Endodermal cell (in vitro differentiated cells): ENCODE data around the gene FOSB. TPM values are rescaled to one million over a fixed set of nuclear protein-coding genes. Genes with fewer than 3 reads are reported as not detected.

Source experiments
- DNase-seq: peaks from one replicate; pipeline ENCODE4 v3.0.0-alpha.2; 2017
- H3K27ac ChIP-seq: 2 replicates; pipeline ENCODE4 v1.5.1; 2013; ENCODE audit warnings: mild to moderate bottlenecking, low read depth, low read length, moderate library complexity
- H3K27me3 ChIP-seq: 2 replicates; pipeline ENCODE4 v1.6.1; 2013; ENCODE audit warnings: mild to moderate bottlenecking, low read length, moderate library complexity; ENCODE audit not compliant: insufficient read depth, control insufficient read depth, poor library complexity, severe bottlenecking
- H3K36me3 ChIP-seq: 2 replicates; pipeline ENCODE4 v1.7.0; 2013; ENCODE audit warnings: mild to moderate bottlenecking, low read length, moderate library complexity; ENCODE audit not compliant: control insufficient read depth, insufficient read depth
- H3K4me1 ChIP-seq: one replicate; pipeline ENCODE4 v1.7.0; 2013; ENCODE audit warnings: low read length; ENCODE audit not compliant: control insufficient read depth, insufficient read depth
- H3K4me3 ChIP-seq: 2 replicates; pipeline ENCODE4 v1.5.1; 2013; ENCODE audit warnings: mild to moderate bottlenecking, low read length, moderate library complexity
- H3K9ac ChIP-seq: 2 replicates; pipeline ENCODE4 v1.6.1; 2013; ENCODE audit warnings: mild to moderate bottlenecking, low read length, moderate library complexity; ENCODE audit not compliant: poor library complexity, severe bottlenecking; ENCODE audit errors: extremely low read depth
- H3K9me3 ChIP-seq: 2 replicates; pipeline ENCODE4 v1.6.1; 2013; ENCODE audit warnings: mild to moderate bottlenecking, low read length, moderate library complexity; ENCODE audit not compliant: control insufficient read depth
- H3K27ac Mint-ChIP-seq: 2 replicates; pipeline ENCODE4 v1.8.0; 2020; ENCODE audit warnings: mixed read lengths
- H3K27me3 Mint-ChIP-seq: 2 replicates; pipeline ENCODE4 v1.8.0; 2021; ENCODE audit warnings: mild to moderate bottlenecking, mixed read lengths; ENCODE audit not compliant: insufficient read depth
- H3K36me3 Mint-ChIP-seq: 2 replicates; pipeline ENCODE4 v1.8.0; 2020; ENCODE audit warnings: low read depth, mixed read lengths
- H3K4me1 Mint-ChIP-seq: 2 replicates; pipeline ENCODE4 v1.8.0; 2020; ENCODE audit warnings: mixed read lengths
- H3K4me3 Mint-ChIP-seq: 2 replicates; pipeline ENCODE4 v1.8.0; 2020; ENCODE audit warnings: mild to moderate bottlenecking, moderate library complexity, mixed read lengths
- H3K9me3 Mint-ChIP-seq: 2 replicates; pipeline ENCODE4 v1.8.0; 2020; ENCODE audit warnings: mild to moderate bottlenecking, mixed read lengths
- WGBS, 2 experiments: methylation state at CpG; one replicate each; pipeline versions ENCODE4 v1.1.5 to v1.1.7; 2013; ENCODE audit warnings: missing lambda C conversion rate in 2 of 2, mixed read lengths in 1 of 2; ENCODE audit not compliant: insufficient coverage in 1 of 2, insufficient read length in 1 of 2; 5-methylcytosine and 5-hydroxymethylcytosine counted together
- total RNA-seq, 2 donors: library from RNA; stranded (reverse); fragmentation: NEBNext Ultra II Directional in 1 of 2; extraction: Animal tissue kit (Norgen Biotek cat#: 25700) in 1 of 2; gene quantifications; 2 replicates in 1 of 2; 3 replicates in 1 of 2; pipeline ENCODE4 v1.2.1, GENCODE V29; 2021
- TF ChIP-seq, protein P1 (sequence below): fragments of 200-600 bp; sonication (generic); conservative IDR thresholded peaks from 2 replicates; pipeline ENCODE4 v1.5.0; 2021; ENCODE audit warnings: antibody characterized with exemption, mild to moderate bottlenecking

The FOSB gene
- total RNA-seq, 2 donors from 2014 or later, result 1.6 to 3.0 TPM

DNA sequence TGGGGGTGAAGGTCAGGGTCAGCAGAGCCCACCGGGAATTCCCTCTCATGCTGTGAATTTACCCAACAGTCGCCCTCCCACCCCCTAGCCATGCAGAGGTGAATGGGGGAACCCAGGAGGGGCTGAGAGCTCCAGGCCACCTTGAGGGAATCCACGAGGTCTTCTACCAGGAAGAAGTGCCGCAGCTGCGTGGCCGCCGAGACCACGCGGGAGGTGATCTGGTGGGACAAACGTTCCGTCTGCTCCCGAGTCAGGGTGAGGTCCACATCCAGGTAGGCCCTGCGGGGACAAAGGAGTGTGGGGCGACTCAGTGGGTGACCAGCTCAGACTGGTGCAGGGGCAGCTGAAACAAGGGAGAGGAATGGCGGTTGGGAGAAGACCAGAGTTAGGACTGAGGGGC, 20.9 kb downstream of the FOSB start:
- peaks cover 7% of the 10 kb centered on the region for H3K4me1 Mint-ChIP-seq
- no peaks in the 10 kb centered on the region for H3K27me3 Mint-ChIP-seq
- no peak for DNase-seq
- H3K9me3 Mint-ChIP-seq, result no peaks in the 10 kb centered on the region
- peaks cover 9% of the 10 kb centered on the region for H3K36me3 Mint-ChIP-seq
- H3K4me3 Mint-ChIP-seq, result no peak overlapping the region
- TF ChIP-seq, protein P1, sequence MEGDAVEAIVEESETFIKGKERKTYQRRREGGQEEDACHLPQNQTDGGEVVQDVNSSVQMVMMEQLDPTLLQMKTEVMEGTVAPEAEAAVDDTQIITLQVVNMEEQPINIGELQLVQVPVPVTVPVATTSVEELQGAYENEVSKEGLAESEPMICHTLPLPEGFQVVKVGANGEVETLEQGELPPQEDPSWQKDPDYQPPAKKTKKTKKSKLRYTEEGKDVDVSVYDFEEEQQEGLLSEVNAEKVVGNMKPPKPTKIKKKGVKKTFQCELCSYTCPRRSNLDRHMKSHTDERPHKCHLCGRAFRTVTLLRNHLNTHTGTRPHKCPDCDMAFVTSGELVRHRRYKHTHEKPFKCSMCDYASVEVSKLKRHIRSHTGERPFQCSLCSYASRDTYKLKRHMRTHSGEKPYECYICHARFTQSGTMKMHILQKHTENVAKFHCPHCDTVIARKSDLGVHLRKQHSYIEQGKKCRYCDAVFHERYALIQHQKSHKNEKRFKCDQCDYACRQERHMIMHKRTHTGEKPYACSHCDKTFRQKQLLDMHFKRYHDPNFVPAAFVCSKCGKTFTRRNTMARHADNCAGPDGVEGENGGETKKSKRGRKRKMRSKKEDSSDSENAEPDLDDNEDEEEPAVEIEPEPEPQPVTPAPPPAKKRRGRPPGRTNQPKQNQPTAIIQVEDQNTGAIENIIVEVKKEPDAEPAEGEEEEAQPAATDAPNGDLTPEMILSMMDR, result no peak
- H3K4me1 ChIP-seq, result no peaks in the 10 kb centered on the region
- H3K36me3 ChIP-seq, result peaks cover 8% of the 10 kb centered on the region
- 91% methylated on average over 14 to 15 of the region's 15 CpGs for WGBS, 2 experiments
- H3K27me3 ChIP-seq, result no peaks in the 10 kb centered on the region
- no peak overlapping the region for H3K4me3 ChIP-seq
- no peak overlapping the region for H3K27ac ChIP-seq
- H3K9me3 ChIP-seq, result no peaks in the 10 kb centered on the region
- no peak overlapping the region for H3K9ac ChIP-seq
- H3K27ac Mint-ChIP-seq, result no peak overlapping the region

DNA sequence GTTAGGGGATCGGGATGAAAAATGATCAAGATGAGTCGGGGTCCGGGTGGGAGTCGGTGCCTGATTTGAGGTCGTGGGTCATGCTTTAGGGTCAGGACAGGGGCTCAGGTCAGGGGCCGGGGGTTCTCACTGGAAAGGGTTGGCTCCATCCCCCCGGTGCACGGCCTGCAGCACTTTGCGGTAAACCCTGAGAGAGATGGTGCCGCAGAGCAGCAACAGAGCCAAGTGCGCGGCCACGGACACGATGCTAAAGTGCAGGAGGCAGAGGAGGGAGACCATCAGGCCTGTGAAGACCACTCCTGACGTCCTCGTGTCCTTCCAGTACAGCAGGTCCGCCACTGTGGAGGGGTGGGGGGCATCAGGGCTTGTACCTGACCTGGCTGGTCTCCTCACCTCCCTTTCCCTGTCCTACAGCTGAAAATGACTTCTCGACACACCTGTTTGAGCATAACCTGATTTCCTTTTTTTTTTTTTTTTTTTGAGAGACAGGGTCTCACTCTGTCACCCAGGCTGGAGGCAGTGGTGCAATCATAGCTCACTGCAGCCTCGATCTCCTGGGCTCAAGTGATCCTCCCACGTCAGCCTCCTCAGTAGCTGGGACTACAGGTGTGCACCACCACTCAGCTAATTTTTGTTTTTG, 21.5 kb downstream of the FOSB start:
- Histone ChIP-seq H3K27ac (no peak overlapping the region), H3K9ac (no peak overlapping the region), H3K9me3 (no peaks in the 10 kb centered on the region), H3K4me1 (no peaks in the 10 kb centered on the region), H3K36me3 (peaks cover 12% of the 10 kb centered on the region), H3K27me3 (no peaks in the 10 kb centered on the region), H3K4me3 (no peak overlapping the region)
- Mint-ChIP-seq H3K4me3 (no peak overlapping the region), H3K27me3 (no peaks in the 10 kb centered on the region), H3K36me3 (peaks cover 15% of the 10 kb centered on the region), H3K9me3 (no peaks in the 10 kb centered on the region), H3K4me1 (peaks cover 7% of the 10 kb centered on the region), H3K27ac (no peak overlapping the region)
- TF ChIP-seq, protein P1, result no peak
- no peak for DNase-seq
- WGBS, 2 experiments, result 95 to 97% methylated on average over 20 of the region's 20 CpGs

DNA sequence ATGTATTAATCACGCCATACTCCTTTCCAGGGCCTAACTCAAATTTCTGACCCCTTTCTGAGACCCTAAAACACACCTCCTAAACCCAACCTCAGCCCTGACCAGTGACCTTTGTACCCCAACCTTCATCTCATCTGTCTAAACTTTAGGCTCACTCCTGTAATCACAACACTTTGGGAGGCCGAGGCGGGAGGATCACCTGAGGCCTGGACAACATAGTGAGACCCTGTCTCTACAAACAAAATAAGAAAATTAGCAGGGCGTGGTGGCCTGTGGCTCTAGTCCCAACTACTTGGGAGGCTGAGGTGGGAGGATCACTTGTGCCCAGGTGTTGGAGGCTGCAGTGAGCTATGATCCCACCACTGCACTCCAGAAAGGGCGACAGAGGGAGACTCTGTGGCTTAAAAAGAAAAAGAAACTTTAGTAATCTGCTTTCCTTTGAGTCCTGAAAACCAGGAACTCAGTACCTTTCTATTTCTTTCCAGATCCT, 24.4 kb downstream of the FOSB start:
- WGBS, 2 experiments, result 94 to 96% methylated on average over 3 to 5 of the region's 5 CpGs
- H3K27ac Mint-ChIP-seq, result peak overlapping the region; percentile 62

More for the DNA sequence above, 24.4 kb downstream of the FOSB start:
- Mint-ChIP-seq H3K27me3 (peaks cover 12% of the 10 kb centered on the region), H3K9me3 (no peaks in the 10 kb centered on the region), H3K4me3 (peak overlapping the region; percentile 69), H3K36me3 (peaks cover 14% of the 10 kb centered on the region), H3K4me1 (peaks cover 9% of the 10 kb centered on the region)
- H3K4me1 ChIP-seq, result no peaks in the 10 kb centered on the region
- DNase-seq, result no peak
- H3K9ac ChIP-seq, result no peak overlapping the region
- H3K9me3 ChIP-seq, result no peaks in the 10 kb centered on the region
- TF ChIP-seq, protein P1, result no peak
- H3K27ac ChIP-seq, result no peak overlapping the region
- H3K36me3 ChIP-seq, result peaks cover 10% of the 10 kb centered on the region
- H3K4me3 ChIP-seq, result peak overlapping the region; percentile 82
- H3K27me3 ChIP-seq, result no peaks in the 10 kb centered on the region
